IMR-90 (cell line): ENCODE results near the gene RASSF4. TPM values are rescaled to one million over a fixed set of nuclear protein-coding genes. Genes with fewer than 3 reads are reported as not detected.

Experiments
- ATAC-seq: fragments of 200-7000 bp; cut with Tn5 transposase; 2 replicates; pipeline ENCODE4 v1.9.1; 2020; ENCODE audit warnings: low read depth, mild to moderate bottlenecking, moderate library complexity
- BruUV-seq: library from RNA; stranded (reverse); fragments of 400-500 nt; replicated peaks from 2 replicates; lab custom pipeline; 2021; lab: Mats Ljungman, UMichigan
- CTCF ChIA-PET: fragments of 300-600 bp; formaldehyde crosslinking; extraction: SDS; loops from one replicate; lab custom pipeline; 2021; ENCODE audit warnings: antibody characterized with exemption; lab: Yijun Ruan, JAX
- POLR2A ChIA-PET: fragments of 300-600 bp; sonication (Branson Sonifier 250); formaldehyde crosslinking; loops from one replicate; lab custom pipeline; 2022; ENCODE audit warnings: antibody characterized with exemption; ENCODE audit not compliant: unreplicated experiment; lab: Charles Lee
- DNase-seq: peaks from one replicate; pipeline ENCODE4 v3.0.0; 2013
- H2AFZ ChIP-seq: replicated peaks from 2 replicates; pipeline ENCODE3; 2013; ENCODE audit warnings: low read length, mild to moderate bottlenecking; ENCODE audit not compliant: poor library complexity
- H2AK5ac ChIP-seq: 2 replicates; pipeline ENCODE4 v1.6.1; 2013; ENCODE audit warnings: low read depth, low read length, inconsistent platforms
- H2AK9ac ChIP-seq: replicated peaks from 2 replicates; pipeline ENCODE3; 2013; ENCODE audit warnings: mild to moderate bottlenecking, low read depth, low read length, moderate library complexity; ENCODE audit not compliant: poor library complexity
- H2BK120ac ChIP-seq: 2 replicates; pipeline ENCODE4 v1.6.1; 2013; ENCODE audit warnings: low read depth, low read length, inconsistent platforms
- H2BK15ac ChIP-seq: 3 replicates; pipeline ENCODE4 v1.6.1; 2013; ENCODE audit warnings: low read depth, low read length, inconsistent platforms
- H2BK20ac ChIP-seq: 2 replicates; pipeline ENCODE4 v1.6.1; 2013; ENCODE audit warnings: low read depth, mild to moderate bottlenecking, inconsistent platforms, low read length, moderate library complexity
- H2BK5ac ChIP-seq: 2 replicates; pipeline ENCODE4 v1.6.1; 2013; ENCODE audit warnings: mild to moderate bottlenecking, low read depth, low read length, inconsistent platforms; ENCODE audit not compliant: poor library complexity, severe bottlenecking
- H3K14ac ChIP-seq: replicated peaks from 2 replicates; pipeline ENCODE4 v1.6.1; 2013; ENCODE audit warnings: low read depth, low read length, inconsistent platforms
- H3K18ac ChIP-seq: 2 replicates; pipeline ENCODE4 v1.6.1; 2013; ENCODE audit warnings: low read depth, low read length, control low read depth
- H3K23ac ChIP-seq: 2 replicates; pipeline ENCODE4 v1.6.1; 2013; ENCODE audit warnings: low read depth, low read length, inconsistent platforms
- H3K27ac ChIP-seq: 2 replicates; pipeline ENCODE4 v1.5.1; 2013; ENCODE audit warnings: mild to moderate bottlenecking, control low read depth, low read length; ENCODE audit not compliant: insufficient read depth
- H3K27me3 ChIP-seq: 2 replicates; pipeline ENCODE4 v1.6.1; 2013; ENCODE audit warnings: low read length; ENCODE audit not compliant: control insufficient read depth, insufficient read depth
- H3K36me3 ChIP-seq: 2 replicates; pipeline ENCODE4 v1.6.1; 2013; ENCODE audit warnings: low read length, mixed read lengths; ENCODE audit not compliant: control insufficient read depth, insufficient read depth
- H3K4ac ChIP-seq: 2 replicates; pipeline ENCODE4 v1.6.1; 2013; ENCODE audit warnings: low read depth, low read length, inconsistent platforms
- H3K4me1 ChIP-seq: 2 replicates; pipeline ENCODE4 v1.6.1; 2013; ENCODE audit warnings: low read length, mixed read lengths; ENCODE audit not compliant: control insufficient read depth, insufficient read depth
- H3K4me2 ChIP-seq: 2 replicates; pipeline ENCODE4 v1.6.1; 2013; ENCODE audit warnings: low read depth, mild to moderate bottlenecking, control low read depth, low read length, moderate library complexity
- H3K4me3 ChIP-seq: 2 replicates; pipeline ENCODE4 v1.5.1; 2013; ENCODE audit warnings: low read depth, mild to moderate bottlenecking, control low read depth, low read length, moderate library complexity; ENCODE audit not compliant: insufficient read depth
- H3K56ac ChIP-seq: 2 replicates; pipeline ENCODE4 v1.6.1; 2013; ENCODE audit warnings: low read length, inconsistent platforms; ENCODE audit not compliant: insufficient read depth; ENCODE audit errors: extremely low read depth
- H3K79me1 ChIP-seq, 2 experiments: 2 replicates each; pipeline ENCODE4 v1.6.1; 2013; ENCODE audit warnings: low read length in 2 of 2, inconsistent platforms in 1 of 2, low read depth in 1 of 2
- H3K9ac ChIP-seq: 2 replicates; pipeline ENCODE4 v1.6.1; 2013; ENCODE audit warnings: low read depth, low read length, control low read depth
- H3K9me1 ChIP-seq: 2 replicates; pipeline ENCODE4 v1.6.1; 2013; ENCODE audit warnings: low read length, inconsistent platforms; ENCODE audit not compliant: insufficient read depth
- H3K9me3 ChIP-seq: 2 replicates; pipeline ENCODE4 v1.6.1; 2013; ENCODE audit warnings: low read length; ENCODE audit not compliant: control insufficient read depth, insufficient read depth
- H4K20me1 ChIP-seq: 2 replicates; pipeline ENCODE4 v1.6.1; 2013; ENCODE audit warnings: low read length, inconsistent platforms; ENCODE audit not compliant: insufficient read depth
- H4K5ac ChIP-seq: 2 replicates; pipeline ENCODE4 v1.6.1; 2013; ENCODE audit warnings: mild to moderate bottlenecking, low read depth, low read length, control low read depth
- H4K8ac ChIP-seq, 2 experiments: 2 replicates each; pipeline ENCODE4 v1.6.1; 2013; ENCODE audit warnings: low read depth in 2 of 2, low read length in 2 of 2, control low read depth in 1 of 2, inconsistent platforms in 1 of 2
- H4K91ac ChIP-seq: 2 replicates; pipeline ENCODE4 v1.6.1; 2013; ENCODE audit warnings: low read depth, low read length, inconsistent platforms; ENCODE audit not compliant: insufficient read depth
- BHLHE40 ChIP-seq: fragments of 150-350 bp; IDR thresholded peaks from 2 replicates; pipeline ENCODE4 v1.6.1; 2016; ENCODE audit warnings: mild to moderate bottlenecking, low read depth, low read length
- CEBPB ChIP-seq: IDR thresholded peaks from 2 replicates; pipeline ENCODE4 v1.6.1; 2012; ENCODE audit warnings: low read depth, low read length, improper control_type of control experiment
- MAZ ChIP-seq: IDR thresholded peaks from 2 replicates; pipeline ENCODE4 v1.6.1; 2012; ENCODE audit warnings: low read depth, mild to moderate bottlenecking, low read length, improper control_type of control experiment, moderate library complexity, borderline replicate concordance
- MXI1 ChIP-seq: IDR thresholded peaks from 2 replicates; pipeline ENCODE4 v1.6.1; 2012; ENCODE audit warnings: low read depth, mild to moderate bottlenecking, low read length, moderate library complexity, borderline replicate concordance
- RAD21 ChIP-seq: IDR thresholded peaks from 2 replicates; pipeline ENCODE4 v1.6.1; 2012; ENCODE audit warnings: low read length, improper control_type of control experiment
- RCOR1 ChIP-seq: IDR thresholded peaks from 2 replicates; pipeline ENCODE4 v1.6.1; 2012; ENCODE audit warnings: mild to moderate bottlenecking, low read length, improper control_type of control experiment; ENCODE audit not compliant: insufficient replicate concordance
- RFX5 ChIP-seq: IDR thresholded peaks from 2 replicates; pipeline ENCODE4 v1.8.0; 2012; ENCODE audit warnings: low read depth, mild to moderate bottlenecking, low read length, moderate library complexity
- WGBS, 2 experiments: methylation state at CpG; one replicate each; pipeline versions ENCODE4 v1.1.5 to v1.1.7; 2013; ENCODE audit warnings: missing lambda C conversion rate in 2 of 2; ENCODE audit not compliant: insufficient read length in 1 of 2; ENCODE audit errors: extremely low coverage in 2 of 2; 5-methylcytosine and 5-hydroxymethylcytosine counted together
- dilution Hi-C: fragments of 300-500 bp; cut with HindIII; formaldehyde crosslinking; loops from one replicate; pipeline ENCODE4 v1.14.3; 2018; ENCODE audit warnings: low sequenced_read_pairs; ENCODE audit not compliant: unreplicated experiment
- in situ Hi-C: fragments of 300-500 bp; cut with MboI; formaldehyde crosslinking; loops from 3 replicates; pipeline ENCODE4 v1.14.3; 2019; ENCODE audit warnings: low sequenced_read_pairs, inconsistent platforms, mixed read lengths
- intact Hi-C: fragments of 100-400 bp; cut with micrococcal nuclease; formaldehyde crosslinking; loops from 2 replicates; pipeline ENCODE4 v1.10.0; 2022
- polyA plus RNA-seq, 3 experiments: library from polyadenylated mRNA; depleted of rRNA; stranded (reverse); fragments of >200 nt; gene quantifications; 2 replicates each; pipeline ENCODE4 v1.2.3, GENCODE V29; 2012; ENCODE audit warnings: low replicate concordance in 1 of 3
- total RNA-seq: library from RNA; depleted of rRNA; stranded (reverse); fragments of >200 nt; gene quantifications from 2 replicates; pipeline ENCODE4 v1.2.3, GENCODE V29; 2012
- TF ChIP-seq, protein P1 (sequence below): fragments of 150-350 bp; IDR thresholded peaks from 2 replicates; pipeline ENCODE4 v1.6.1; 2017; ENCODE audit warnings: mild to moderate bottlenecking, antibody characterized with exemption, low read length, low read depth
- TF ChIP-seq, protein P2 (sequence below): fragments of 150-350 bp; IDR thresholded peaks from 2 replicates; pipeline ENCODE4 v1.6.1; 2016; ENCODE audit warnings: low read depth, mild to moderate bottlenecking, low read length, moderate library complexity, borderline replicate concordance

Gene RASSF4
- total and polyA plus RNA-seq, 2 of the 4 experiments (the other 2 are of a cell fraction), result 5.9 to 8.6 TPM

DNA sequence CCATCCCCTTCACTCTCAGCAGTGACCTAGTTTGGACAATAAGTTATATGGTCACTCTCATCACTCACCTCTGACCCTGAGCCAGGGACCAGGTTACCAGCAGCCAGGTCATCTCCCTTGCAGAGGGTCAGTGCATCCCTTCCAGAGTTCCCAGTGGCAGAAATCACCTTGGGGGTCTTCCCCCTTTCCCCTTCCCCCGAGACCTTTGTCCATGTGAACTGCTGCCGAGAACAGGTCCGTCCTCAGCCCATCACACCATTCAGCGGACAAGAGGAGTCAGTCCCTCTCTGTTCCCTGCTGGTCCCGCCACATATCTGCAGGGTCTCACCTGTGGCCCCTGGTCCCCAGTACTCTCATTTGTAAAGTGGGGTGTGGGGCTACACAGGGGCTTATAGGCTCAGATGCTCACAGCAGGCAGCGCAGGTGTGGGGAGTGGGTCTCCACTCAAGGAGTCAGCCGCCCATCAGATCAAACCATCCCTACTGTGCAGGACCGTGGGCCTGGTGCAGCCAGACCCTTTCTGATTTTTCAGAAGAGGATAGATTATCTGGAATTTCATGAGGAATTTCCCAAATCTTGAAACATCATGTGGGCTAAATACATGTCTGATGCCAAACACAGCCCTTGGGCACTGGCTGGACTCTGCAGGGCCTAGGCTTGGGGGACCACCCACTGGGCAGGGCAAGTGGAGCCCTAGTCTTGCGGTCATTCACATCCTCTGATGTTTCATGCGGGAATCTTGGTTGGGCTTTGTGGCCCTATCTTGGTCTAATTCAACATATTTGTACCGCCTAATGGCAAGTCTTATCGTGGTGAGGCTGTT lies 12.5 kb downstream of the RASSF4 start:
- WGBS, 2 experiments, result no CpG with 5 or more reads among the region's 12 CpGs
- H4K20me1 ChIP-seq, result no peaks in the 10 kb centered on the region; the same call in 1 of the 2 replicates
- no peak overlapping the region for H2AK5ac ChIP-seq
- intact Hi-C loops (no loop called here), dilution Hi-C loops (no loop called here), in situ Hi-C loops (no loop called here)
- peaks cover 18% of the 10 kb centered on the region; the same call in 1 of the 2 replicates for H3K36me3 ChIP-seq
- ATAC-seq (no peak), DNase-seq (no peak)
- H4K91ac ChIP-seq, result no peak overlapping the region
- H3K4me1 ChIP-seq, result peaks cover 33% of the 10 kb centered on the region
- H4K5ac ChIP-seq, result no peak overlapping the region
- H3K9me1 ChIP-seq, result peaks cover 14% of the 10 kb centered on the region
- no peak overlapping the region for H3K18ac ChIP-seq
- no peak overlapping the region for H2BK15ac ChIP-seq
- no peak overlapping the region for H3K4ac ChIP-seq
- H3K79me1 ChIP-seq, result peaks cover 3 to 38% of the 10 kb centered on the region in 2 experiments; a peak in 3 of 4 replicates
- no peak overlapping the region for H3K9ac ChIP-seq
- no peak overlapping the region for H2BK120ac ChIP-seq
- no TSS peak for BruUV-seq
- ChIA-PET CTCF (no interaction called here), POLR2A (no interaction called here)
- H4K8ac ChIP-seq, result no peak overlapping the region
- H2AFZ ChIP-seq, result no peak overlapping the region
- H3K27me3 ChIP-seq, result no peaks in the 10 kb centered on the region
- no peak overlapping the region for H3K14ac ChIP-seq
- no peak overlapping the region for H2AK9ac ChIP-seq
- H3K4me3 ChIP-seq, result no peak overlapping the region
- H2BK5ac ChIP-seq, result no peak overlapping the region
- H3K27ac ChIP-seq, result no peak overlapping the region
- H3K9me3 ChIP-seq, result no peaks in the 10 kb centered on the region
- TF ChIP-seq, protein P1, sequence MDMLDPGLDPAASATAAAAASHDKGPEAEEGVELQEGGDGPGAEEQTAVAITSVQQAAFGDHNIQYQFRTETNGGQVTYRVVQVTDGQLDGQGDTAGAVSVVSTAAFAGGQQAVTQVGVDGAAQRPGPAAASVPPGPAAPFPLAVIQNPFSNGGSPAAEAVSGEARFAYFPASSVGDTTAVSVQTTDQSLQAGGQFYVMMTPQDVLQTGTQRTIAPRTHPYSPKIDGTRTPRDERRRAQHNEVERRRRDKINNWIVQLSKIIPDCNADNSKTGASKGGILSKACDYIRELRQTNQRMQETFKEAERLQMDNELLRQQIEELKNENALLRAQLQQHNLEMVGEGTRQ, result no peak
- no peak for TF ChIP-seq MXI1
- TF ChIP-seq RCOR1, result no peak
- TF ChIP-seq, protein P2, sequence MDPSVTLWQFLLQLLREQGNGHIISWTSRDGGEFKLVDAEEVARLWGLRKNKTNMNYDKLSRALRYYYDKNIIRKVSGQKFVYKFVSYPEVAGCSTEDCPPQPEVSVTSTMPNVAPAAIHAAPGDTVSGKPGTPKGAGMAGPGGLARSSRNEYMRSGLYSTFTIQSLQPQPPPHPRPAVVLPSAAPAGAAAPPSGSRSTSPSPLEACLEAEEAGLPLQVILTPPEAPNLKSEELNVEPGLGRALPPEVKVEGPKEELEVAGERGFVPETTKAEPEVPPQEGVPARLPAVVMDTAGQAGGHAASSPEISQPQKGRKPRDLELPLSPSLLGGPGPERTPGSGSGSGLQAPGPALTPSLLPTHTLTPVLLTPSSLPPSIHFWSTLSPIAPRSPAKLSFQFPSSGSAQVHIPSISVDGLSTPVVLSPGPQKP, result no peak
- TF ChIP-seq BHLHE40, result no peak
- no peak for TF ChIP-seq RFX5
- TF ChIP-seq CEBPB, result no peak
- TF ChIP-seq RAD21, result no peak
- TF ChIP-seq MAZ, result no peak
- H3K56ac ChIP-seq, result no peak overlapping the region
- no peak overlapping the region for H3K4me2 ChIP-seq
- H3K23ac ChIP-seq, result no peak overlapping the region
- H2BK20ac ChIP-seq, result no peak overlapping the region
